NCI-H1417 treated with DMSO at 0.1 percent for 48 hours (cell line): ENCODE results near the gene GAPDHS.

Source experiments
- DNase-seq: peaks from one replicate; lab custom pipeline; 2025; lab: John Stamatoyannopoulos, UW

Gene GAPDHS

DNA sequence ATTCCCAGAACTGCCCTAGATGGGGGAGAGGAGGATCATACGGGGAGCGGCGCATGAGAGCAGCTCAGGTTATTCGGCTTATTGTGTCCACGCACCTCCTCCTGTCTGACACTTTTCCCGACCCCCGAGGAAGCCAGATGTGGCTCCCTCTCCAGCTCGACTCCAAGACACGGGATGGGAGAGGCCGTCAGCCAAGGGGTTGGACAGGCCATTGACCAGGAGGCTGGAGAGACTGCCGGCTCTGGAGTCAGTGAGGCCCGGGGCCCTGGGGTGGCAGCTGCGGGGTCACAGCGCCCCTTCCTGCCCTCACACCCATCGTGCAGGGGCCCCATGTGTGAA, 22.7 kb upstream of the GAPDHS start:
- no peak for DNase-seq

DNA sequence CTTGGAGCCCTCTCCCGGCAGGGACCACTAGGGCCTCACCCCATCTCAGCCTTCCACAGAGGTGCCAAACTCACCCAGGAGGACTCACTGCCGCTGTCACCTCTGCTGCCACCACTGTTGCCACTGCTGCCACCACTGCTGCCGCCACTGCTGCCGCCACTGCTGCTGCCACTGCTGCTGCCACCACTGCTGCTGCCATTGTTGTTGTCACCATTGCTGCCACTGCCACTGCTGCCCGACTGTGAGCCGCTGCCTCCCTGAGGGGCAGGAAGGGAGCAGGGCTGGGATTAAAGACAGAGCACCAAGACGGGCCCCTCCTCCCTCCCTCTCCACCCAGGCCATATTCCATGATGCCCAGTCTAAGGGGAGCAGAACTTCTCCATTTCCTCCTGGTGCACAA, 21.9 kb upstream of the GAPDHS start:
- no peak for DNase-seq

- DNase-seq: no peak
Observed at GRCh38 chr19:35512831-35513627, 20.2 kb upstream of the GAPDHS start.

- no peak for DNase-seq
Observed at GRCh38 chr19:35513628-35514281, 19.5 kb upstream of the GAPDHS start, which contains the start of gene DMKN. Gene DMKN, minus strand, starts transcription at chr19:35513649. Its CDS starts 174 bp downstream, at chr19:35513475.

GRCh38 chr19:35514282-35514809, 18.9 kb upstream of the GAPDHS start:
- DNase-seq: no peak

DNA sequence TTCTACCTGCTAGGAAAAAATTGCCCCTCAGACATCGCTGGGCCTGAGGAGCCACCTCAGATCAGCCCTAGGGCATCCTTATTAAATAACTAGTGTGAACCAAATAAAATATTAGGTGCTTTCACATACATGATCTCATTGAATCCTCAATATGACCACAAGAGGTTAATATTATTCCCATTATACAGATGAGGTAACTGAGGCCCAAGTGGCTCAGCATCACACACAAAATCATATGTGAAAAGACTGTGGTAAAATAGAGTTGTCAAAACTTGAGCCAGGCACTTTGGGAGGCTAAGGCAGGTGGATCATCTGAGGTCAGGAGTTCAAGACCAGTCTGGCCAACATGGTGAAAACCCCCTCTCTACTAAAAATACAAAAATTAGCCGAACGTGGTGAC, 16.9 kb upstream of the GAPDHS start:
- no peak for DNase-seq

- no peak for DNase-seq
Observed at GRCh38 chr19:35517342-35517741, 15.9 kb upstream of the GAPDHS start.

DNA sequence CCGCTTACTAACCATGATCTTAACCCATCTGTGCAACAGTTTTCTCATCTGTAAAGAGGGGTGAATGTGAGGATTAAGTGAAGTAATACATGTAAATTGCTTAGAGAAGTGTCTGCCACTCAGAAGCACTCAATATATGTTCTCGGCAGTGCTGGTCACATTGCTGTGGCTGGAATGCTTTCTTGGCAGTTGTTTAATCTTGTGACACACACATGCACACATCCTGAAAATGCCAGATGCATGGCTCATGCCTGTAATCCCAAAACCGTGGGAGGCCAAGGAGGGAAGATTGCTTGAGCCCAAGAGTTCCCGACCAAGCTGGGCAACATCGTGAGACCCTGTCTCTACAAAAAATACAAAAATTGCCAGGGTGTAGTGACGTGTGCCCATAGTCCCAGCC, 14.9 kb upstream of the GAPDHS start:
- DNase-seq: no peak

GRCh38 chr19:35519291-35519690, 14.0 kb upstream of the GAPDHS start:
- no peak for DNase-seq

DNA sequence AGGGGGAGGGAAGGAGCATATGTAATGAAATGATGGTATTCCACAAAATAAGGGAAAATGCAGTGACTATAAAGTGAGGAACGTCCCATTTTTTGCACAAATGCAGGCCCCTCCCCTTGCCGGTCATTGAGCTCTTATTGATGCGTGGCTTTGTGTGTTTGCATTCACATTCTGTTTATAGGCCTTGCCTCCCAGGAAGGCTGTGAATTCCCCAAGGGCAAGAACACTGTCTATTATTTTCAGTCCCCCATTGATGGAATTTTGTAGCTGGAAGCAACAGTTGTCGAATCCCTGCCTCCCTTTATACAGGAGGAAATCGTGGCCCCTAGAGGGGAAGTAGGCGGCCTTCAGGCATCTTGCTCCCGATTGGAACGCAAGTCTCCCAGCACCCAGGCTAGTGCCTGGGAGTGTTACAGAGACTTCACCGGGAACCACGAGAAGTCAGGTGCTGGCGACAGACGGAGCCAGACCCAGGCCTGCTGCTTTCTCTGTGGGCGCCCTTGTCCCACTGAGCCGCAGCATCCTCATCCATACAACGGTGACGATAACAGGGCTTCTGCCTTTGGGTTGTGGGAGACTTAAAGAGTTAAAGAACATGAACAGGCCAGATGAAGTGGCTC, 12.0 kb upstream of the GAPDHS start:
- DNase-seq: no peak

GRCh38 chr19:35522745-35523327, 10.4 kb upstream of the GAPDHS start:
- DNase-seq: no peak

GRCh38 chr19:35524181-35524837, 8.9 kb upstream of the GAPDHS start:
- no peak for DNase-seq

DNA sequence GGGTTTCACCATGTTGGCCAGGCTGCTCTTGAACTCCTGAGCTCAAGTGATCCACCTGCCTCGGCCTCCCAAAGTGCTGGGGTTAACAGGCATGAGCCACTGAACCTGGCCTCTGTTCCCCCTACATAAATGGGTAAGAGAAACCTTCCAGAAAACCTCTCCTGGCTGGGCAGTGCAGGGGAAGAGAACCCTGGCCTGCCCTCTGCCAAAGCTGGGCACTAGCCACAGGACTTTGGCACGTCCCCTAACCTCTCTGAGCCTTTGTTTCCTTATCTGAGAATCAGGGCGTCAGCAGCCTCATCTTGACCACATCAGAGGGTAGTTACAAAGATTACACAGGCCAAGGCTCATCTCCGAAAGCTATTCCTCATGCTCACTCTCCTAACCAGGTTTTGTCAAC, 7.4 kb upstream of the GAPDHS start:
- no peak for DNase-seq

DNA sequence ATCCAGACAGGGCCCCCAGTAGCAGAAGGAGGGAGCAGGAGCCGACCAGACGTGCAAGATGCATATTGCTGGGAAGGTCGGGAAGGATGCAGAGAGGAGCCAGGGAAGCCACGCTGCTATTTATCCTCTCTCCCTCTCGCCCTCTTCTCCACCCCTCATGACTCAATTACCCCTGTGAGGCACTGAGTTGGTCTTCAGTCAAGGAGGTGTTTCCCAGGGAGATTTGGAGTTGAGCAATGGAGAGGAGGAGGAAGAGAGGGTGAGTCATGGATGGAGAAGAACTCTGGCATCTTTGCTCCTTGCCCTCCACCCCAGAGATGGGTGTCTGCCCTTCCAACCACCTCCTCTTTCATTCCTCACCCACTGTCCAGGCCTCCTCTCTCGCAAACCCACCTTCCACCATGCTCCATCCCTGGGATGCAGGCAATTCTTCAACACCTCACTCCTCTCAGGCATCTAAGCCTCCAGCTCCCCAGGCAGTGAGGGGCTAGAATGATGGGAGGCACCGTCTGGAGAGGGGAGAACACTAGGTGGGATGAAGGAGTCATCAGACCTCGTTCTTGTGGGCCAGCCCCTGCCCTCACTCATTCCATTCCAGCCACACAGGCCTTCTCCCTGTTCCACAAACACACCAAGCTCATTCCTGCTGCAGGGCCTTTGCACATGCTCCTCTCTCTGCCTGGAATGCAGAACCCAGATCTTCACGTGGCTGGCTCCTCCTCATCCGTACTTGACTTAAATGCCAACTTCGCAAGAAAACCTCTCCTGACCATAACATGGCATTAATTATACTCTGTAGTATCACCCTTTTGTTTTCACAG, 4.8 kb upstream of the GAPDHS start, which contains the start of gene SBSN:
Gene SBSN, minus strand, starts transcription at position 94 of the 821 bp plus-strand sequence. Its CDS starts 30 bp downstream, at position 64.
- DNase-seq: no peak

DNA sequence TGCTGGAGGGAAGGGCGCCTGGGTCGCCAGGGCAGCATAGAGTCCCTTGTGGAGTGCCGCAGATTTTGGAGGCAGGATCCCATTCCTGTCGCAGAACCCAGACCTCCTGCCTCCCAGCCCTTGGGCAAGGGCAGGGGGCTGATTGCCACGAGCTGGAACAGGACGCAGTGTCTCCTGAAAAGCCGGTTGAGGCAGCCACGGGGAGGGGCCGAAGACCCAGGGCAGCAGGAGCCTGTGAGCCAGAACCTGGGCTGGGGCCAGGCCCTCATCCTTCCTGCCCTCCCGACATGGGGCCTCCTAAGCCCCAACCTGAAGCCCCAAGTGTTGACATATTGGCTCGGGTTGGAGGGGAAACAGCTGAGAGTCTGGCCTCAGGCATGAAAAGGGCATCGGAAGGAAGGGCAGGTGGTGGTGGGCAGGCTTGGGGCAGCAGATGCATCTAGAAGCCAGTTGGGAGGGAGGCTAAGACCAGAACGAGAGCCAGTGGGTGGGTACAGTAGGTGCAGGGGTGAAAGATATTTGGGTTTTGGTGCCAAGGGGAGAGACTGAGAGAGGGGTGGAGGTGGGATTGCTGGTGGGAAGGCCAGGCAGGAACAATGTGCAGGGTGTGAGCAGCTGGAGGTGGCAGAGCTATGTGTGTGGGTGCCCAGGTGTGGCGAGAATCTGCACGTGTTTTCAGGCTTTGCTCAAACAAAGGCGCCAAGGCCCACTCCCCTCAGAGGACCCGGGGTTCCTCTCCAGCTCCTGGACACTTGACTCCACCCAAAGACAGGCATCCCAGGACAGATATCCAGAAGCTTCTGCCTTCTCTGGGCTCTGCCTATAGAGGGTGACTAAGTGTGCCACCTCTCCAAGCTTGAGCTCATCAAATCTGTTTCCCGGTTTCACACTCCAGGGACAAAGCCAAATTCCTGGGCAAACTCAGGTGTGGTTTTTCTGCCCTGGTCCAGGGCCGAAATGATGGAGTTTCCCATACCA, 3.7 kb upstream of the GAPDHS start:
- no peak for DNase-seq

DNA sequence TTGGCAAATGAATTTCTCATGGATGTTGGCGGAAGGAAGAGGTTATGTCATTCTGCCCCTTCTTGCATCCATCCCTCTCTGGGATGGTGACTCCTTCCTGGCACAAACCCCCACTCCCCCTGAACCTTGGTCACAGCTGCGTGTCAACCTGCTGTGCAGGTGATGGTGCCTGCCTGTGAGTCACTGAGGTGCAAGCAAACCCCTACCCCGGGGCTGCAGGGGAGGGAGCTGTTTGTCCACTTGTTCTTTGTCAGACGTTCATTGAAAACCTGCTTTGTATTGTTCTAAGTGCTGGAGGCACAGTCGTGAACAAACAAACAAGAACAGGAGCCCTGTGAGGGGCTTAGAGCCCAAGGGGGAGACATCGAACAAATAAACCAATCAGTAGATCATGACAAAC, 2.0 kb upstream of the GAPDHS start:
- no peak for DNase-seq

DNA sequence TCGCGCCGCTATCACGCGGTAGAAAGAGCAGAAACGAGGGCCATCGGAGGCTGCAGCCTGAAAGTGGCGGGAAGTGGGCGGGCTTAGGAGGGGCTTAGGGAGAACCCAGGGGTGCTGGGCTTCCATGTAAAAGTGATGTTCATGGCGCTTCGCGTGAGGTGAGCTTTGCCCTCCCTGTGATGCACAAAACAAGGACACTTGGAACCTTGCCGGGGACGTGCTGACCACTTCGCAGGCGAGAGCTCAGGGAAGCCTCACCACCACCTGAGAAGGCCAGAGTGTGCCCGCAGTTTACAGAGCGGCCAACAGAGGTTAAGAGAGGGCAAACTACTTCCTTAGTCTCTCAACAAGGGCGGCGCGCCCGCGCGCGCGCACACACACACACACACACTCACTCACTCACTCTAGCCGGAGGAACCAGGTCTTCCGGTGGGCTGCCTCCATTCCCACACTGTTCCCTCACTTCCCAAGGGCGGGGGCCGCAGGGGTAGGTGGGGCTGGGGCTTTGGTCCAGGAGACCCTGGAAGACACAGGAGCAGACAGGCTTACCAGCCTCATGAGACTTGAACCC, 651 bp downstream of the GAPDHS start:
- DNase-seq: no peak

GRCh38 chr19:35534803-35535480, 1.7 kb downstream of the GAPDHS start:
- no peak for DNase-seq

DNA sequence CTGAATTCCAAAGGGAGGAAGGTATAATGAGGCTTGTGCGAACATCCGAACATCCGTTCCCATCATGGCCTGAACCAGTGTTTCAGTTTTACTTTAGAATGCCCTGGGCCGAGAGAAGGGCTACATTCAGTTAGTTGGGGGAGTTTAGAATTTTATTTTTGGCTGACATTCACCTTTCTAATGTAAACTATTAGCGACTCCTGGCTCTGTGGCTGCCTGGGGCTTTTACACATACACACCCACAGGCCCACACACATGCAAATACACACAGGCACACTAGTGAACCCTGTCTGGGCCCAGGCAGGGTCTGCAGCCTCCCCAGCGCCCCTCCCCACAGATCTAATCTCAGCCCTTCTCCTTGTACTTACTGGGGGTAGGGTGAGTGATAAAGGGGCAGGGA, 6.1 kb downstream of the GAPDHS start:
- no peak for DNase-seq
